GM19035 (cell line): Measurements from ENCODE around the gene LHFPL5.

Source experiments
- ATAC-seq: cut with Tn5 transposase; IDR thresholded peaks from one replicate; pipeline ENCODE4 v1.9.1; 2021; ENCODE audit not compliant: unreplicated experiment

LHFPL5 gene

DNA sequence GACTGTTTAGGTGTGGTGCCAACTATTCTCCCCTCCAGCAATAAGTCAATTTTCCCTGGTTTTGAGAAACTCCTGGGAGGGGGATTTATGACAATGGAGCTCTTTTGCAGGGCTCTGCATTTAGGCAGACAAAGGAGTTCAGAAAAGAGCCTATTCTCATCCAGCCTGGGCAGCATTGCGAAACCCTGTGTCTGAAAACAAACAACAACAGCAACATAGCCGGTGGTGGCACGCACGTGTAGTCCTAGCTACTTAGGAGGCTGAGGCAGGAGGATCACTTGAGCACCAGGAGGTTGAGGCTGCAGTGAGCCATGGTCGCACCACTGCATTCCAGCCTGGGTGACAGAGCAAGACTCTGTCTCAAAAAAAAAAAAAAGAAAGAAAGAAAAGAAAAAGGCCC lies 14.5 kb upstream of the LHFPL5 start:
- ATAC-seq = no peak

DNA sequence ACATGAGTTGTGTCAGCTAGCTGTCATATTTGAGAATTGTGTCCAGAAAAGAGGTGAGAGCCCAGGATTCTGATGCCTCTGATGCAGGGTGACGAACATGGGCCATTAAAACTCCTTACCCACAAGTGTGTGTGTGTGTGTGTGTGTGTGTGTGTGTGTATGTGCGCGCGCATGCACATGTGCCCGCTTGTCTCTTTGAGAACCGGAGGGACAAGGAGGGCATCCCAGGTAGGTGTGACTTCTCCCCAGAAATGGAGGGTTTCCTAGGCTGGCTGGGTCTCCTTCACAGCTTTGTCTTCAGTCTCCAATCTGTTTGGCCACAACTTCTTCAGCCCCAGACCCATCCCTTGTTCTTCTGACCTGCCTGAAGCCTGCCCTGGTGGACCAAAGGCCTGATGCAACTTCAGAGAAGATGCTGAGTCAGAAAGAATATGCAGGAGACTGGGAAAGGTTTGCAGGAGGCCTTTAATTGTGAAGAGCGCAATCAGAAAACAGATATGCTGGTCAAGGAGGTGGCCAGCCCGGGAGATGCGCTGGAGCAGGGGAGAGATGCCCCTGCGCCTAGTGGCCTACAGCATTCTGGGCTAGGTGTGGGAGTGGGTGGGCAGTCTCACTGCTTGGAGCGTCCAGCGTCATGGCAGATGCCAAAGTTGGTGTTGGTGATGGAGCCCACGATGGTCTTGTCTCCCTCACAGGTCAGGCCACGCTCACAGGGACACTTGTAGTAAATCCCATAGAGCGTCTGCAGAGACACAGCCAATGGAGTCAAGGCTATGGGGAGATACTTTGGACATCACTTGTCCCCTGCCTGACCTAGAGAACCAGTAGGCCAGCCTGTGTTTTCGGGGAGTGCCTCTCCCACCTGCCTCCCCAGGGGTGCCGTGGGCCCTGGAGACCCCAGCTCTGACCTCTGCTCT lies 10.4 kb upstream of the LHFPL5 start:
- no peak for ATAC-seq

DNA sequence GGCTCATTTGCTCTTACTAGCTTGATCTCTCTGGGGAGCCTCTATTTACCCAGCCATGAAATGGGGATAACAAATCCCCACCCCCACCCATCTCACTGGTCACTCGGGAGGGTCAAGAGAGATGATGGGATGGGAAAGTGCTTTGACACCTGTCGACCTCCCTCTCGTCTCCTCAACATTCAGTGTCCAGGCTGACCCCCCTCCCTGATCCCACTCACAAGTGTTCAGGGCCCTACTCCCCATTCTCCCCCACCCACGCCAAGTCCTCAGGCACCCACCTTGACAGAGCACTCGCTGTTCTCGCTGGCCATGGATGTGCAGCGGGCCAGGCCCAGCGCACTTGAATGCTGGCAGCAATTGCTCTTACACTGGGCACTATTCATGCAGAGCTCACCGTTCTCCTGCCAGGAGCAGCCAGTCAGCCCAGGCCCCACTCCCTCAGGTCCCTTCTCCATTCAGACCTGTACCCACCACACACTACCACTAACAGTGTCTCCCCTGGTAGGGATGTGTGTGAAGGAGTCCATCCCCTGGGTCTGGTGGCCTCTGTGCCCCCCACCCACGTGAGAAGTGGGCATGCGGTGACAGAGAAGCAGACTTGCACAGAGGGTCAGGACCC lies 9.6 kb upstream of the LHFPL5 start:
- ATAC-seq = no peak

DNA sequence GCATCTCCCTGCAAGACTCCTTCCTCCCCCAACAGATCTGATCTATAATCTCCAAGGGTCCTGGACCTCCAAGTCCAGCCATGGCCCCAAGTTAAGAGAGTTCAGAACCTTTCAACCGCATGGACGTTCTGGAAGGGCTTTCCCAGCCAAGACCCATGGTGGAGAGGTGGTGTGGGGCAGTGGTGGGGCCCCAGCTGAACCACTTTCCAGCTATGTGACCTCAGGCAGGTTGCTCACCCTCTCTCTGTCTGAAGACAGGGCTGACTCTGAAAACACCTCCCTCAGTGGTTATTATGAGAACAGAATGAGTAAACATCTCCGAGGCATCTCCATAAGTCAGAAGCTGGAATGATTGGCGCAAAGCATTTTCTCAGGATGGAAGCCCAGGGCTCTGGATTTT lies 8.9 kb upstream of the LHFPL5 start:
- ATAC-seq = no peak

DNA sequence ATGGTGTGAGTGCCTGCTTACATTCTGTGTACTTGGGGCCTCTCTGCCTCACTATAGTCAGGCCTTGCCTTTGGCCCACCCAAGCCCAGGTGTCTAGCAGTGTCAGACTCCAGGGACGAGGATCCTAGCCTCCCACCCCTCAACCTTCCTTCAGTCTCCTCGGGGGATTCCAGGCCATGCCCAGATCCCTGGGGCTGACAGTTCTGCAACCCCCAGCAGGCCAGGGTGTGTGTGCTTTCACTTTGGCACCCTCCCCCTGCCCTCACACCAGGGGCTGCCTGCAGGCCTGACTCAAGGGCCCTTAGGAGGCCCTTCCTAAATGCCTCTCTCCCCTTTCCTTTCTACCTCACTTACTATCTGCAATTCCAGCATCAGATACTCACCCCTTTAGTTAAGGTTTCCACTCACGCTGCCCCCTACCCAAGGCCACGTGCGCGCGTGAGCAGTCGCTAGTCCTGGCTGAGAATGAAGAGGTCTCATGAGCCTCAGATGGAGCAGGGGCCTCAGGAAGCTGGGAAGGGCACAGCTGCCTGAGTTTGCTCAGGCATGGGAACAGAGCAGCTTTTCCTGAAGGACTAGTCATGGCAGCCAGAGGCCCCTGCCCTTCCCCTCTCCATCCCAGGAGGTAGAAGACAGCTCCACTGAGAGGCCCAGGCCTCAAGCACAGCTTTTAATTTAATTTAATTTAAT lies 7.2 kb upstream of the LHFPL5 start:
- ATAC-seq = no peak

DNA sequence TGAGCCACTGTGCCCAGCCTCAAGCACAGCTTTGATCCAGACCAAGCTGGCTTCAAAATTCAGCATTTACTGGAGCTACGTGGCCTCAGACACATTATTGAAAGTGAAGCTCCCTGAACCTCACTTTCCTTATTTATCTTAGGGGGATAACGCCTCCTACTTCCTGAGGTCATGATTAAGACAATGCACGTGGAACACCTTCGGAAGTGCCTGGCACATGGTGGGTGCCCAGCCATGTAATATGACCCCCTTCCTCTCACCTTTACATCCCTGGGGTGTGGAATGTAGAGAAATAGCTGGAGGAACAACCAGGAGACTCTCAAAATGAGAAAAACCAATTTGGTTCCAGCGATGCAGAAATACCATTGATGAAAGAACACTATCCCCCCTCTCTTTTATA lies 6.4 kb upstream of the LHFPL5 start:
- no peak for ATAC-seq

DNA sequence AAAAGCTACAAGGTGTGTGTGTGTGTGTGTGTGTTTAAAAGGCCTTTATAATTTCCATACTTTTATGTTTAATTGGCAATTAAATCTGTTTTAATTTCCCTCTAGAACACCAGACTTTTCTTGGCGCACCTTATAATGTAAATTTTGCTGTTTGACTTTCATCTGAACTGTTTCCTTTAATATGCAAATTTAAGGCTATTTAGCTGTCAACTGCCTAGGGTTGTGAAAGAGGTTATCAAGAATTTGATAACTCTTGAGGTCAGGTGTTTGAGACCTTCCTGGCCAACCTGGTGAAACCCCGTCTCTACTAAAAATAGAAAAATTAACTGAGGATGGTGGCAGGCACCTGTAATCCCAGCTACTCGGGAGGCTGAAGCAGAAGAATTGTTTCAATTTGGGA lies 4.0 kb upstream of the LHFPL5 start:
- no peak for ATAC-seq

DNA sequence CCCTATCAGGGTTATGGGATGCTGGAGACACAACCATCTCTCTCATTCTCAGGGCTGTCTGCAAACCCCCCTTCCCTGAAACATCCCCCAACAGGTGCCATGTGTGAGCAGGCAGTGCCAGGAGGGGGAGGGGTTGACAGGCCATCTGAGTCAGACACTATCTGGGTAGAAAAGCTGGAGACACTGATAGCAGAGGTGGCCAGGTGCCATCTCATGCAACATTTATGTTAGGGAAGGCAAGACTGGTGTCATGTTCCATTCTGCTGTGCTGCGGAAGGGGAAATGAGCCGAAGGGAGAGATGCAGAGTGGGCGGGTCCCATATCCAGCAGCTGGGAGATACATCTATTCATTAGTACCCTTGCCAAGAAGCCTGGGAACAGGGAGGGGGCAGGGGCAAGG lies 3.5 kb downstream of the LHFPL5 start:
- ATAC-seq = no peak

DNA sequence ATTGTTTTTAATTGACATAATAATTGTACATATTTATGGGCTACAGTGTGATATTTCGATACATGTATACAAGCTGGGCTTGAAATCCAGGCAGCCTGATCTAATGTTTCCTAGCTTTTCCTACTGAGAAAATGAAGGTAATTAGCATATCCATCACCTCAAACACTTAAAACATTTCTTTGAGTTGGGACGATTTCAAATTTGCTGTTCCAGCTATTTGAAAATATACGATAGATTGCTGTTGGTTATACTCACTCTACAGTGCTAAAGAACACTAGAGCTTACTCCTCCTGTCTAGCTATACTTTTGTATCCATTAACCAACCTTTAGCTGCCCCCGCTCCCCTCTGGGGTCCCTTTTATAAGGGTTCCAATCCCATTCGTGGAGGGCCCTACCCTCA lies 4.7 kb downstream of the LHFPL5 start:
- no peak for ATAC-seq

DNA sequence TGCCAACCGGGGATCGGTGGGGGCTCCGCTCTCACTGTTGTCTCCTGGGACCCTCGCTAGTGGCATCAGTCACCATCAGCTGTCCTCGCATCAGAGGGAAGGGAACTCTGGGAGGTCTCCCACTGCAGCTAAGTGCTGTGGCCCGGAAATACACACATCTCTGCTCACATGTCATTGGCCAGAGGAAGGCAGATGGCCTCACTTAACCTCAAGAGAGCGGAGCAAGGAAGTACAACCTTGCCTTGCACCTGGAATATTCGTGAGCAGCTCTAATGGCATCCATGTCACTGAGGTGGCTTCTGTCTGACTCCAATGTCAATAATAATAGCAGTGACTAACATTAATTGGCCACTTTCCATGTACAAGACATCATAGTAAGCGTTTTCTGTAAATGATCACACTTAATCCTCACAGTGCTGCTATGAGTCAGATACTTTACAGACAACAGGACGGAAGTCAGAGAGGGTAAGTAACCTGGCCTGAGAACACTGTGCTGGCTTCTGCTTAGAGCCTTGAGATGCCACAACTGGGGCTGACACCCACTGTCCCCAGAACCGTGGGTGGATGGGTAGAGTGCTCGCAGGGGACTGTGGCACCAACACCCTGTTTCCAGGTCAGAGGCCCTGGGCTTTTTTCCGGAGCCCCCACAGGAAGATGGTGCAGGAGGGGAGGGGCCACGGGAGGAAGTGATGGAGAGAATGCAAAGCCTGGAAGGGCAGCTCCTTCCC lies 6.0 kb downstream of the LHFPL5 start:
- no peak for ATAC-seq

DNA sequence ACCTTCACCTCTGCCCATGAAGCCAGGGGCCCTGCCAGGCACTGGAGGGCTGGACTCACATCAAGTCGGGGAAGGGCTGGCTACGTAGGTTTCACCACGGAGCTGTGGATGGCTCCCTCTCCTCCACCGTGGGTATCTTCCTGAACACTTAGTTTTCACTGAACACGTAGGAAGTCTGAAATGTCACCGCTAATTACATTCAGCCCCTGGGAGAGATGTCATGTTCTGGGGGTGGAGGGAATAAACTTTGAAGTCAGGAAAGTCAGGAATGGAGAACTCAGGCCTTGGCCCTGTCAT lies 6.5 kb downstream of the LHFPL5 start:
- no peak for ATAC-seq

DNA sequence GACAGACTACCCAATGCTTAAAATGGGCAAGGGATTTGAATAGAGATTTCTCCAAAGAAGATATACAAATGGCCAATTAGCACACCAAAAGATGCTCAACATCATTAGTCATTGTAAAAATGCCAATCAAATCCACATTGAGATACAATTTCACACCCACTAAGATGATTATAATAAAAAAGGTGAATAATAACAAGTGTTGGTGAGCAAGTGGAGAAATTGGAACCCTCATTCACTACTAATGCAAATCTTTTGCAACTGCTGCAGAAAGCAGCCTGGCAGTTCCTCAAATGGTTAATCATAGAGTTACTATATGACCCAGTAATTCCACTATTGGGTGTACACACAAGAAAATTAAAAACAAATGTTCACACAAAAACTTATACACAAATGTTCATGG lies 12.4 kb downstream of the LHFPL5 start:
- ATAC-seq = no peak

DNA sequence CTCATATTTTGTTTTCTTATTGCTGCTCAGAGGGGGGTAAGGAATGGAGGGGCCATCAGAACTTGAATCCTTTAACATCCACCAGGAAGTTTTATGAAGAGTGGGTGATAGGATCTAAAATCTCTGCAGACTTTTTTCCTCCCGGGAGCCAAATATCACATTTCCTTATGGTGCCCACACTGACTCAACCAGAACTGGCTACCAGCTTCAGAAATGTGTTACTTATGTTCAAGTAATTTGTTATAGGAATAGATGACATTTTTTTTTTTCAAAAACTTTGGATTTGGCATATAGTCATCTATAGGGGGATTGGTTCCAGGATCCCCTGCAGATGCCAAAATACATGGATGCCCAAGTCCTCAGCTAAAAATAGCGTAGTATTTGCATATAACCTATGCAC lies 18.4 kb downstream of the LHFPL5 start:
- ATAC-seq = no peak

DNA sequence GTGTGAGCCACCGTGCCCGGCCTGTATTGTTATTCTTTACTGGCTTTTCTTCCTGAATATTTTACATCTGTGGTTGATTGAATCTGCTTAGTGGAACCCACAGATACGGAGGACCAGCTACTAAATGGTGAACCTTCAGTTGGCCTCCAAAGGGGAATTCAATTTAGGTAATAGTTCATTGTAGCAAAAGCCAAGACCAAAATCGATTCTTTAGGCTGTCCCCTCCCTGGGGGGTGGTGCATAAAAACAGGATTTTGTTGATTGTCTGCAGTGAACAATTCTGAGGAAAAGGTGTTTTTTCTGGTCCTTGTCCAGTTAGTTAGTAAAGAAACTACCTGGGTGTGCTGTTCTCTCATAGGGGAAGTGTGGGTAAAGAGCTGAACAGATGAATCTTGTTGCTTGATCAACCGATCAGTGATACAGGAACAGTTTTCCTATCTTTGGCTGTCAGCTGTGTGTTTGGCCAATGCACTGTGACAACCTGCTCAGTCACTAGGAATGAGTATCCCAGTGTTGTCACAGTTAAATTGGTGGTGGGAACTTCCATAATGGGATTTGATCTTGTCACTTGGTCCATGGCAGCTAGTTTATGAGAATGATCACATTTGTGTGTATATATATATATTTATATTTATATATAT lies 19.5 kb downstream of the LHFPL5 start:
- ATAC-seq = no peak

DNA sequence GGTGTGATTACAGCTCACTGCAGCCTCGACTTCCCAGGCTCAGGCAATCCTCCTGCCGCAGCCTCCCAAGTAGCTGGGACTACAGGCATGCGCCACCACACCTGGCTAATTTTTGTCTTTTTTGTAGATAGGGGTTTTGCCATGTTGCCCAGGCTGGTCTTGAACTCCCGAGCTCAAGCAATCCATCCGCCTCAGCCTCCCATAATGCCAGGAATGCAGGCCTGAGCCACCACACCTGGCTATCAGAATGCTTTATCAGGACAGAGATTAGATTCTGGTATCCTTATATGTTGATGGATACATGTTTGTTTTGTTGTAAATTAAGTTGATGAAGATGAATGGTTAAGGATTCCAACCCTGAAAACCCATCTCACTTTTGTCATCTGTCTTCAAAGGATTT lies 24.2 kb downstream of the LHFPL5 start:
- no peak for ATAC-seq

DNA sequence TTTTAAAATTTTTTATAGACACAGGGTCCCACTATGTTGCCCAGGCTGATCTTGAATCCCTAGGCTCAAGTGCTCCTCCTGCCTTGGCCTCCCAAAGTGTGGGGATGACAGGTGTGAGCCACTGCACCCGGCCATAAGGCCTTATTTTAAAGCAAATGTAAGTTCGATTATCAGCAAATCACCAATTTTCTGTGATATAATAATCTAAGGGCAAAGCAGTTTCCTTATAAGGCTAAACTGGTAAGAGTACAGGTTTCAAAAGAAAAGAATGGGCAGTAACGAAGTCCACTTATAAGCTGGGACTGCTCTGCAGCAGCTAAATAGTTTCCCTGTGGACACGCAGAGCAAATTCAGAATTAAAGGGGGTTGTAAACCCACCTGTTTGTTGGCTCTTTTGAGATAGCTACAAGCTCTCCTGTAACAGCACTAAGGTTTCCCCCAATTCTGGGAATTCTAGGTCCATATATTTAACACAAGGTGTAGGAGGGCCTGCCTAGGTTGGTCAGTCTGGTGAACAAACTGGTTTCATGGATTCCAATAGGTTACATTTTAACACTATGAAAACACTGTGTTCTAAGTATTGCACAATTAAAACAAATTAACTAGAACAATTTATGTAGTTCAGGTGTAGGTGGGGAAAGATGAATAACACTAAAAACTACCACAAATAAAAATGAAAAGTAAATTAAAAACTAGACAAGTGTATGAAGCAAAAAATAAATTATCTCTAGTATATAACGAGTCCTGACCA lies 26.3 kb downstream of the LHFPL5 start:
- ATAC-seq = no peak

DNA sequence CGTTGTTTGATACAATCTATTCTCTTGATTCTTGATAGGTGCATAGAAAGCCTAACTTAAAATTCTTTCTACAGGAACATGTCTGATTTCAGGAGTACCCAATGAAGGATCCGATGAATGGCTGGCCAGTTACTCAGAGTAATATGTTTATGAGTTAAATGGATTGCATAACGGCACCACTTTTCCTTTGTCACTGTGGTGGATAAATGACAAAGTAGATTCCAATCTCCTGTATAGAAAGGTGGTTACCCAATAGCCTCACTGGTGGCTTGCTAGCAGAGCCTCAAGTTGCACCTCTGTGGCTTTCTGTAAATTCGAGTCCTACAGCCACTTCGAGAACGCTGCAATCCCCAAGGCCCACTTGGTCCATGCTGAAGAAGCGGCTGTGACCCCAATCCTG lies 28.4 kb downstream of the LHFPL5 start:
- ATAC-seq = no peak

DNA sequence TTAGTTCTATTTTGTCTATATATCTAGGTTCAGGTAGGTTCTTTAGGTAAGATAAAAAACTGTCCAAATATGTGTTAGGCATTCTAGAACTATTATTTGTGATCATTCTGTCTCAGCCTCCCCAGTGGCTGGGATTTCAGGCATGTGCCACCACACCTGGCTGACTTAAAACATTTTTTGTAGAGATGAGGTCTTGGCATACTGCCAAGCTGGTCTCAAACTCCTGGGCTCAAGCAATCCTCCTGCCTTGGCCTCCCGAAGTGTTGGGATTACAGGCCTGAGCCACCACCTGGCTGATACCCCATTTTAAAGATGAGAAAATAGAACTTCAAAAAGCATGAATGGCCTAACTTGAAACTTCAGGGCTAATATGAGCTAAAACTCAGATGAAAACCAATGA lies 33.9 kb downstream of the LHFPL5 start:
- no peak for ATAC-seq

DNA sequence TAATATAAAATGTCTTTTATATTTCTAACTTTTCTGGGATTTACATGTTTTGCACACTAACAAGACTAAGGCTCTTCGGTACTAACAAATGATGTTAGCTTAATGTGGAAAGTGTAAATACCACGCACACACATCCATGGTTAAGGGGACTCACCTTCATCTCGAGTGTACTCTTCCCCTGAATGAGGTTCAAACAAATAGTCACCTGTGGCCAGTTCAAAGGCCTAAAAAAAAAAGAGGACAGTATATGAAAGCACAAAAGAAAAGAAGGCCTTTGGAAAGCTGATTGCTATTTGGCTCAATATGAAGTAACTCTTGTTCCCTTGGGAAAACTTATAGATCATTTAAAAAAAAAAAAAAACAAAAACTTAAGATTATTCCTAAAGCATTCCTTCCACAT lies 37.2 kb downstream of the LHFPL5 start:
- no peak for ATAC-seq

DNA sequence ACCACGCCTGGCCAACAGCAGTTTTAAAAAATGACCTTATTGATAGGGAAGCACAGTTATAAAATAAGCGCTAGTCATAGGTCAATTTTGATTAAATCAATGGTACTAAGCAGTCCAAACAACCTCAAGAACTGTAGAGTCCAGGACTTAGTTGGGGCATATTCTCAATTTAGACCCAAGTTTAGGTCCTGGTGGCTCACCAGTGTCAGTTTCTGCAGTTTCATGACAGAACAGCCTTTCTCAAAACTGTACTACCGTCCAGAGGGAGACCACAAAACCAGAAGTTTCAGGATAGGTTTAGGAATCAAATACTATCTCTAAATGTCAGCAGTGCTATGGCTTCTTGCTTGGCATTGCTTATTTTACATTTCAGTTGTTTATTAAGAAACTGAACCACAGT lies 39.1 kb downstream of the LHFPL5 start:
- ATAC-seq = no peak
